Fibroblast of the aortic adventitia (primary cell): ENCODE results near the gene ITSN1. TPM values are rescaled to one million over a fixed set of nuclear protein-coding genes. Genes with fewer than 3 reads are reported as not detected.

Experiments
- DNase-seq: peaks from one replicate; pipeline ENCODE4 v3.0.0-alpha.2; 2010; ENCODE audit warnings: low read depth
- H3K4me3 ChIP-seq: 2 replicates; pipeline ENCODE4 v1.5.1; 2011; ENCODE audit warnings: low read depth, mild to moderate bottlenecking, control low read depth, low read length, moderate library complexity
- CTCF ChIP-seq: IDR thresholded peaks from 2 replicates; pipeline ENCODE4 v1.5.1; 2011; ENCODE audit warnings: mild to moderate bottlenecking, low read length, control low read depth, inconsistent platforms; ENCODE audit not compliant: insufficient read depth
- total RNA-seq: library from RNA; depleted of rRNA; stranded (reverse); fragments of >200 nt; gene quantifications from 2 replicates; pipeline ENCODE4 v1.2.3, GENCODE V29; 2012; ENCODE audit warnings: low replicate concordance

ITSN1 gene
- total RNA-seq, 1 donor, result 35.0 TPM

GRCh38 chr21:33901412-33902288 is 259.3 kb downstream of the ITSN1 start:
- peak; percentile 65 for DNase-seq
- TF ChIP-seq CTCF, result peak; percentile 54

GRCh38 chr21:33902349-33902748 is 260.0 kb downstream of the ITSN1 start:
- H3K4me3 ChIP-seq, result no peak overlapping the region
- no peak for TF ChIP-seq CTCF
- DNase-seq, result no peak

More at GRCh38 chr21:33901412-33902288, 259.3 kb downstream of the ITSN1 start:
- H3K4me3 ChIP-seq, result no peak overlapping the region

- no peak overlapping the region for H3K4me3 ChIP-seq
- no peak for TF ChIP-seq CTCF
- DNase-seq, result no peak
These were observed 261.7 kb downstream of the ITSN1 start for GRCh38 chr21:33904041-33904440.

- DNase-seq, result no peak
- no peak for TF ChIP-seq CTCF
- no peak overlapping the region for H3K4me3 ChIP-seq
These were observed 266.5 kb downstream of the ITSN1 start for GRCh38 chr21:33908760-33909159.

- no peak overlapping the region for H3K4me3 ChIP-seq
- DNase-seq, result no peak
- TF ChIP-seq CTCF, result no peak
These were observed 267.5 kb downstream of the ITSN1 start for GRCh38 chr21:33909756-33910155.

- no peak for DNase-seq
- no peak overlapping the region for H3K4me3 ChIP-seq
- no peak for TF ChIP-seq CTCF
These were observed 271.9 kb downstream of the ITSN1 start for GRCh38 chr21:33914188-33914587.
